Heart right ventricle (tissue), 16 donors: ENCODE results near the gene FHOD3. TPM values are rescaled to one million over a fixed set of nuclear protein-coding genes. Genes with fewer than 3 reads are reported as not detected.
"Not testable (repeated sequence)": the region's sequence is repeated elsewhere in the genome, so short reads cannot be mapped to it uniquely, and the experiment has no call there.

Experiments
- ATAC-seq, 8 donors: fragments of 200-7000 bp; cut with Tn5 transposase; one replicate each; pipeline ENCODE4 v1.9.1; 2020; ENCODE audit warnings: mild to moderate bottlenecking in 8 of 8, moderate library complexity in 8 of 8, moderate number of reproducible peaks in 1 of 8
- DNase-seq, 2 donors: peaks; one replicate each; pipeline ENCODE4 v3.0.0-alpha.2; 2020
- H3K27ac ChIP-seq, 10 donors: fragments of 200-600 bp; sonication (generic) in 2 of 10; one replicate each; pipeline versions ENCODE4 v1.5.0 to v1.8.0; 2020 to 2022; ENCODE audit warnings: mild to moderate bottlenecking in 3 of 10
- H3K27me3 ChIP-seq, 7 donors: fragments of 200-600 bp; one replicate each; pipeline ENCODE4 v1.8.0; 2021 to 2022; ENCODE audit warnings: mild to moderate bottlenecking in 2 of 7
- H3K36me3 ChIP-seq, 9 donors: fragments of 200-600 bp; sonication (generic) in 1 of 9; one replicate each; pipeline versions ENCODE4 v1.5.0 to v1.8.0; 2020 to 2022; ENCODE audit warnings: mild to moderate bottlenecking in 2 of 9
- H3K4me1 ChIP-seq, 9 donors: fragments of 200-600 bp; sonication (generic) in 1 of 9; one replicate each; pipeline versions ENCODE4 v1.5.0 to v1.8.0; 2020 to 2022; ENCODE audit warnings: mild to moderate bottlenecking in 4 of 9
- H3K4me3 ChIP-seq, 10 donors: fragments of 200-600 bp; sonication (generic) in 2 of 10; one replicate each; pipeline versions ENCODE4 v1.5.0 to v1.8.0; 2020 to 2022; ENCODE audit warnings: mild to moderate bottlenecking in 7 of 10, moderate library complexity in 2 of 10
- H3K9me3 ChIP-seq, 11 donors: fragments of 200-600 bp in 10 of 11; sonication (generic) in 2 of 11; one replicate each; pipeline versions ENCODE4 v1.5.0 to v1.8.0; 2013 to 2022; ENCODE audit warnings: mild to moderate bottlenecking in 2 of 11, control low read depth in 1 of 11, moderate library complexity in 1 of 11
- CTCF ChIP-seq, 9 donors: fragments of 200-600 bp; sonication (generic) in 2 of 9; IDR thresholded peaks; one replicate each; pipeline versions ENCODE4 v1.5.0 to v1.8.0; 2021 to 2022; ENCODE audit warnings: antibody characterized with exemption in 9 of 9, mild to moderate bottlenecking in 5 of 9, moderate library complexity in 1 of 9
- WGBS, 2 donors: extraction: QIAGEN DNeasy Blood & Tissue Kit; methylation state at CpG; one replicate each; pipeline ENCODE4 v1.1.7; 2013; ENCODE audit warnings: inconsistent platforms in 1 of 2; 5-methylcytosine and 5-hydroxymethylcytosine counted together
- intact Hi-C, 10 donors: fragments of 100-400 bp; cut with DNase I; formaldehyde crosslinking; loops; one replicate each; pipeline versions ENCODE4 v1.11.1 to v1.14.2; 2022
- polyA plus RNA-seq, 2 donors: library from polyadenylated mRNA; stranded (reverse); fragments of 200-250 nt; gene quantifications; one replicate each; pipeline ENCODE4 v1.2.3, GENCODE V29; 2013
- total RNA-seq, 10 donors: library from RNA; stranded (reverse); fragmentation: NEBNext Ultra II Directional in 3 of 10; extraction: Animal tissue kit (Norgen Biotek cat#: 25700) in 3 of 10; gene quantifications; one replicate each; pipeline versions ENCODE4 v1.2.1 to v1.2.4, GENCODE V29; 2021 to 2023
- donor health status: Arrhythmogenic right ventricular cardiomyopathy.
- donor health status: ischemic (EF 13 %, LVEDD 7.1; RV severe dilation, severe dysfunction).
- donor health status: healthy with polysubstance abuse.
- donor health status: DM: no; HTN: yes; CAD: no.
- donor health status: DM: no; HTN: no; CAD: no.
- donor health status: ischemic (EF 25% LVEDD 6.9; RV normal size, moderate dysfunction).
- donor health status: ischemic (EF 25% LVEDD 5.7; RV mildly dilated, moderate dysfunction).
- donor health status: healthy.
- donor health status: DM: yes; HTN: yes; CAD: no.
- donor health status: Ischemic cardiomyopathy.
- donor health status: ischemic (EF 35%, LVEDD 5.7; RV mildly dilated, moderate dysfunction).
- donor health status: nonischemic (EF 11% LVEDD 7.7; RV severe dilation, severe dysfunction).
- donor health status: DM: yes; HTN: yes; CAD: no.
- donor health status: PGD.
- donor health status: ischemic (EF 29% LVEDD 5.4; RV normal size, mild dysfunction).
- donor health status: nonischemic (EF 23%, LVEDD 6.1; RV moderate dilation, normal function).

FHOD3 gene
- total and polyA plus RNA-seq, 12 donors: 81.8 to 484 (median 356) TPM

GRCh38 chr18:36718705-36719328, 421.3 kb downstream of the FHOD3 start:
- no peaks in the 10 kb centered on the region for H3K9me3 ChIP-seq
- TF ChIP-seq CTCF (IDR thresholded peaks at IDR 0.05): no peak
- intact Hi-C loops: no loop called here
- ATAC-seq (peak in 4 of 8 donors; percentile 18 to 59 (median 23)), DNase-seq (no peak)
- no peak overlapping the region for H3K4me3 ChIP-seq
- H3K27ac ChIP-seq: peak overlapping the region in 5 of 10 donors; percentile 16 to 51 (median 40)
- peaks cover 0 to 46% (median 12%) of the 10 kb centered on the region in 9 donors for H3K4me1 ChIP-seq
- WGBS, 2 donors: 39 to 45% methylated on average over 3 of the region's 3 CpGs
- H3K36me3 ChIP-seq: no peaks in the 10 kb centered on the region
- H3K27me3 ChIP-seq: no peaks in the 10 kb centered on the region

DNA sequence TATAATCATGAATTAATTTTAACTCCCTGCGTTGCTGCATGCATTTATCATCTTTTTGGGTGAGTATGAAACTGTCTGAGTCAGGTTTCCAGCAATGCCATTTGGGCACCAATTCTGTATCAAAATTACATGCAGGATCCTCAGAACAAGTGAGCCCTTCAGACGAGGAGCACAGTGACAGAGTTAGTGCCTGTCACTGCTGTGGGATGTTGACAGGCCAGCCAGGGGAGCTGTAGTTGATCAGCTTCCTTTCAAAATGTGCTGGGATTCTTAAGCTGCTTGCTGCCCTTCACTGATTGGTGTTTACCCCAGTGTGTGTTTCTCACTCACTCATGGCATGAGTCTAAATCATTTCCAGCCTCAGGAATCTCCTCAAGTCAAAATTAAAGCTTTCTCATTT, 422.1 kb downstream of the FHOD3 start:
- no peaks in the 10 kb centered on the region for H3K27me3 ChIP-seq
- H3K36me3 ChIP-seq: no peaks in the 10 kb centered on the region
- no peak overlapping the region for H3K4me3 ChIP-seq
- TF ChIP-seq CTCF (IDR thresholded peaks at IDR 0.05): no peak
- peak in 5 of 8 donors; percentile 36 to 63 (median 48) for ATAC-seq
- no peaks in the 10 kb centered on the region for H3K9me3 ChIP-seq
- DNase-seq: no peak
- peak overlapping the region in 3 of 10 donors; percentile 40 to 51 (median 51) for H3K27ac ChIP-seq
- H3K4me1 ChIP-seq: peaks cover 0 to 53% (median 12%) of the 10 kb centered on the region in 9 donors
- 47 to 49% methylated on average over 2 of the region's 2 CpGs for WGBS, 2 donors
- intact Hi-C loops: no loop called here

- H3K9me3 ChIP-seq, H3K4me3 ChIP-seq, H3K27me3 ChIP-seq, intact Hi-C loops, ATAC-seq, DNase-seq, H3K27ac ChIP-seq, H3K36me3 ChIP-seq: not testable (repeated sequence)
- 70 to 84% methylated on average over 1 of the region's 1 CpG for WGBS, 2 donors
- H3K4me1 ChIP-seq: peaks cover 0 to 44% (median 10%) of the 10 kb centered on the region in 9 donors
These were observed 423.8 kb downstream of the FHOD3 start for GRCh38 chr18:36721351-36721750.

DNA sequence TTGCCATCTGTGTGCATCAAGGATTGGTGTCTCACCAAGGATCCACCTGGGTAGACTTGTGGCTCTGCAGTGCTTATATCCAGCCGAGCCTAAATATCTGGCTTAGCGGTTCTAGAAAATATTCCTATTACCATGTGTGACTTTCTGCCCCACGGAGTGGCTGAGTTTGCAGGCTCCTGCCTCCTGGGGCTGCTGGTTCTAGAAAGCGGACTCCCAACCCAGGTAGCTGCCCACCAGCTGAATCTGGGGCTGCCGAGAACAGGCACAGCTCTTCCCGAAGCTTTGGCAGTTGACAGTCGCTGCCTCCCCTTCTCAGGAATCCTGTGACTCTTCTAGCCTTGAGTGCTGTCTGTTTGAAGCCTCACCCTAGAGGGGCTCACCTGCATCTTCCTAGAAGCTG, 426.7 kb downstream of the FHOD3 start:
- 83 to 87% methylated on average over 7 of the region's 7 CpGs for WGBS, 2 donors
- ATAC-seq (no peak), DNase-seq (no peak)
- no peaks in the 10 kb centered on the region for H3K36me3 ChIP-seq
- H3K27me3 ChIP-seq: no peaks in the 10 kb centered on the region
- TF ChIP-seq CTCF (IDR thresholded peaks at IDR 0.05): no peak
- no peaks in the 10 kb centered on the region for H3K9me3 ChIP-seq
- H3K4me1 ChIP-seq: peaks cover 0 to 38% (median 5%) of the 10 kb centered on the region in 9 donors
- intact Hi-C loops: no loop called here
- peak overlapping the region in 1 of 10 donors; percentile 5 for H3K27ac ChIP-seq
- peak overlapping the region in 1 of 10 donors; percentile 14 for H3K4me3 ChIP-seq

- 52 to 66% methylated on average over 8 of the region's 8 CpGs for WGBS, 2 donors
- no peak for DNase-seq
- H3K27ac ChIP-seq: peak overlapping the region in 1 of 10 donors; percentile 5
- no peaks in the 10 kb centered on the region for H3K27me3 ChIP-seq
- intact Hi-C loops: no loop called here
- peak in 5 of 8 donors; percentile 25 to 52 (median 28) for ATAC-seq
- TF ChIP-seq CTCF (IDR thresholded peaks at IDR 0.05): no peak
- peaks cover 0 to 34% (median 3%) of the 10 kb centered on the region in 9 donors for H3K4me1 ChIP-seq
- H3K4me3 ChIP-seq: peak overlapping the region in 1 of 10 donors; percentile 14
- no peaks in the 10 kb centered on the region for H3K36me3 ChIP-seq
- no peaks in the 10 kb centered on the region for H3K9me3 ChIP-seq
These were observed 427.1 kb downstream of the FHOD3 start for GRCh38 chr18:36724591-36725001.
